ENCODE results near the gene DLG2.
"Not testable (repeated sequence)": the region's sequence is repeated elsewhere in the genome, so short reads cannot be mapped to it uniquely, and the experiment has no call there.

The DLG2 gene

GRCh38 chr11:85377901-85378300 is 249.2 kb downstream of the DLG2 start:
- H3K4me3 ChIP-seq (ENCODE audit: low read depth, low read length): no peak overlapping the region
- TF ChIP-seq CTCF (IDR thresholded peaks at IDR 0.05; ENCODE audit: low read depth, low read length): no peak

- TF ChIP-seq CTCF (IDR thresholded peaks at IDR 0.05; ENCODE audit: low read depth, low read length): no peak
- H3K4me3 ChIP-seq (ENCODE audit: low read depth, low read length): no peak overlapping the region
Observed at GRCh38 chr11:85359859-85360258, 267.3 kb downstream of the DLG2 start.

- no peak overlapping the region for H3K4me3 ChIP-seq (ENCODE audit: low read depth, low read length)
- TF ChIP-seq CTCF (IDR thresholded peaks at IDR 0.05; ENCODE audit: low read depth, low read length): no peak
Observed at GRCh38 chr11:85355921-85356320, 271.2 kb downstream of the DLG2 start.

GRCh38 chr11:85349539-85349938 is 277.6 kb downstream of the DLG2 start:
- not testable (repeated sequence) for H3K4me3 ChIP-seq (ENCODE audit: low read depth, low read length)

- TF ChIP-seq CTCF (IDR thresholded peaks at IDR 0.05; ENCODE audit: low read depth, low read length): no peak
Observed at GRCh38 chr11:85348945-85349344, 278.2 kb downstream of the DLG2 start.

GRCh38 chr11:85347291-85347690 is 279.9 kb downstream of the DLG2 start:
- TF ChIP-seq CTCF (IDR thresholded peaks at IDR 0.05; ENCODE audit: low read depth, low read length): no peak
- H3K4me3 ChIP-seq (ENCODE audit: low read depth, low read length): no peak overlapping the region

More at GRCh38 chr11:85348945-85349344, 278.2 kb downstream of the DLG2 start:
- no peak overlapping the region for H3K4me3 ChIP-seq (ENCODE audit: low read depth, low read length)

GRCh38 chr11:85346484-85346883 is 280.7 kb downstream of the DLG2 start:
- TF ChIP-seq CTCF (IDR thresholded peaks at IDR 0.05; ENCODE audit: low read depth, low read length): no peak
- no peak overlapping the region for H3K4me3 ChIP-seq (ENCODE audit: low read depth, low read length)

- not testable (repeated sequence) for H3K4me3 ChIP-seq (ENCODE audit: low read depth, low read length)
Observed at GRCh38 chr11:85340846-85341245, 286.3 kb downstream of the DLG2 start.

Measured in WI38 (cell line).